CD14-positive monocyte (primary cell): ENCODE measurements around the gene BORCS8. TPM values are rescaled to one million over a fixed set of nuclear protein-coding genes. Genes with fewer than 3 reads are reported as not detected.

Source experiments
- DNase-seq, 3 donors: peaks; one replicate each; pipeline ENCODE4 v3.0.0-alpha.2; 2011 to 2022
- H2AFZ ChIP-seq: 2 replicates; pipeline ENCODE4 v1.6.0; 2012; ENCODE audit warnings: mild to moderate bottlenecking, low read depth, low read length, inconsistent platforms; ENCODE audit not compliant: insufficient read depth, poor library complexity, severe bottlenecking
- H3K27ac ChIP-seq, 2 donors: 1 replicate in 1 of 2; 2 replicates in 1 of 2; pipeline ENCODE4 v1.5.1; 2012 to 2013; ENCODE audit warnings: low read length in 2 of 2, control low read depth in 1 of 2, inconsistent platforms in 1 of 2, low read depth in 1 of 2, mild to moderate bottlenecking in 1 of 2
- H3K27me3 ChIP-seq, 2 donors: one replicate each; pipeline versions ENCODE4 v1.6.0 to v1.6.1; 2011 to 2013; ENCODE audit warnings: low read length in 2 of 2; ENCODE audit not compliant: control insufficient read depth in 2 of 2, insufficient read depth in 2 of 2
- H3K36me3 ChIP-seq, 2 donors: replicated peaks in 1 of 2; 1 replicate in 1 of 2; 2 replicates in 1 of 2; pipeline versions ENCODE4 v1.5.1 to v1.6.1; 2012 to 2013; ENCODE audit warnings: low read length in 2 of 2, control low read depth in 1 of 2, inconsistent platforms in 1 of 2, mild to moderate bottlenecking in 1 of 2; ENCODE audit not compliant: insufficient read depth in 2 of 2, control insufficient read depth in 1 of 2
- H3K4me1 ChIP-seq, 2 donors: 1 replicate in 1 of 2; 2 replicates in 1 of 2; pipeline versions ENCODE4 v1.5.1 to v1.6.1; 2012 to 2013; ENCODE audit warnings: low read length in 2 of 2, control low read depth in 1 of 2, inconsistent platforms in 1 of 2, mild to moderate bottlenecking in 1 of 2, moderate library complexity in 1 of 2; ENCODE audit not compliant: insufficient read depth in 2 of 2, control insufficient read depth in 1 of 2
- H3K4me2 ChIP-seq: replicated peaks from 2 replicates; pipeline ENCODE3; 2012; ENCODE audit warnings: low read length, moderate library complexity, mild to moderate bottlenecking; ENCODE audit not compliant: poor library complexity, severe bottlenecking; ENCODE audit errors: extremely low read depth
- H3K4me3 ChIP-seq, 3 experiments: fragments of 200-600 bp in 1 of 3; sonication (generic) in 1 of 3; replicated peaks in 1 of 3; 1 replicate in 2 of 3; 2 replicates in 1 of 3; pipeline ENCODE4 v1.5.1; 2011 to 2013; ENCODE audit warnings: low read length in 3 of 3, mild to moderate bottlenecking in 3 of 3, control low read depth in 2 of 3, low read depth in 2 of 3, inconsistent platforms in 1 of 3, moderate library complexity in 1 of 3
- H3K79me2 ChIP-seq: 2 replicates; pipeline ENCODE4 v1.6.0; 2012; ENCODE audit warnings: mild to moderate bottlenecking, control low read depth, inconsistent platforms, low read length, moderate library complexity; ENCODE audit not compliant: insufficient read depth
- H3K9ac ChIP-seq: 2 replicates; pipeline ENCODE4 v1.6.0; 2017; ENCODE audit warnings: low read length, mild to moderate bottlenecking; ENCODE audit not compliant: insufficient read depth, poor library complexity, severe bottlenecking
- H3K9me3 ChIP-seq, 2 donors: replicated peaks in 1 of 2; 1 replicate in 1 of 2; 2 replicates in 1 of 2; pipeline versions ENCODE4 v1.5.1 to v1.6.1; 2012 to 2013; ENCODE audit warnings: low read length in 2 of 2, control low read depth in 1 of 2; ENCODE audit not compliant: control insufficient read depth in 1 of 2, insufficient read depth in 1 of 2
- H4K20me1 ChIP-seq: 2 replicates; pipeline ENCODE4 v1.6.0; 2012; ENCODE audit warnings: mild to moderate bottlenecking, low read length, control low read depth, moderate library complexity; ENCODE audit not compliant: insufficient read depth
- H3K27ac Mint-ChIP-seq, 7 donors: one replicate each; pipeline ENCODE4 v1.8.0; 2020; ENCODE audit warnings: mild to moderate bottlenecking in 7 of 7, mixed read lengths in 7 of 7, moderate library complexity in 6 of 7, inconsistent platforms in 2 of 7
- H3K27me3 Mint-ChIP-seq, 3 donors: one replicate each; pipeline ENCODE4 v1.8.0; 2021 to 2022; ENCODE audit warnings: low read depth in 3 of 3, mild to moderate bottlenecking in 3 of 3, mixed read lengths in 3 of 3, moderate library complexity in 3 of 3, inconsistent platforms in 1 of 3
- H3K36me3 Mint-ChIP-seq, 2 donors: one replicate each; pipeline ENCODE4 v1.8.0; 2020; ENCODE audit warnings: mixed read lengths in 2 of 2, inconsistent platforms in 1 of 2, mild to moderate bottlenecking in 1 of 2
- H3K4me1 Mint-ChIP-seq: one replicate; pipeline ENCODE4 v1.8.0; 2020; ENCODE audit warnings: mild to moderate bottlenecking, mixed read lengths
- H3K4me3 Mint-ChIP-seq, 2 donors: one replicate each; pipeline ENCODE4 v1.8.0; 2020; ENCODE audit warnings: mild to moderate bottlenecking in 2 of 2, mixed read lengths in 2 of 2, moderate library complexity in 1 of 2
- H3K9me3 Mint-ChIP-seq, 7 donors: one replicate each; pipeline ENCODE4 v1.8.0; 2020 to 2022; ENCODE audit warnings: mixed read lengths in 7 of 7, mild to moderate bottlenecking in 6 of 7, moderate library complexity in 6 of 7, inconsistent platforms in 2 of 7
- WGBS: methylation state at CpG from one replicate; pipeline ENCODE4 v1.1.5; 2013; ENCODE audit warnings: missing lambda C conversion rate; ENCODE audit not compliant: insufficient coverage; 5-methylcytosine and 5-hydroxymethylcytosine counted together
- intact Hi-C, 2 donors: fragments of 100-400 bp; cut with micrococcal nuclease; formaldehyde crosslinking; loops; one replicate each; pipeline versions ENCODE4 v1.15.0 to v1.15.1; 2023
- polyA plus RNA-seq, 3 donors: library from polyadenylated mRNA; depleted of rRNA in 1 of 3; unstranded in 2 of 3; stranded (reverse) in 1 of 3; fragments of 300-500 nt in 2 of 3; fragments of >200 nt in 1 of 3; fragmentation: Illumina TruSeq in 2 of 3; gene quantifications; 1 replicate in 2 of 3; 2 replicates in 1 of 3; pipeline ENCODE4 v1.2.3, GENCODE V29; 2012 to 2021
- TF ChIP-seq, protein P1 (sequence below): fragments of 200-600 bp; IDR thresholded peaks from one replicate; pipeline ENCODE4 v1.8.0; 2022; ENCODE audit warnings: antibody characterized with exemption, mild to moderate bottlenecking

Gene BORCS8
- polyA plus RNA-seq, 3 donors = 31.6 to 44.1 (median 36.5) TPM

DNA sequence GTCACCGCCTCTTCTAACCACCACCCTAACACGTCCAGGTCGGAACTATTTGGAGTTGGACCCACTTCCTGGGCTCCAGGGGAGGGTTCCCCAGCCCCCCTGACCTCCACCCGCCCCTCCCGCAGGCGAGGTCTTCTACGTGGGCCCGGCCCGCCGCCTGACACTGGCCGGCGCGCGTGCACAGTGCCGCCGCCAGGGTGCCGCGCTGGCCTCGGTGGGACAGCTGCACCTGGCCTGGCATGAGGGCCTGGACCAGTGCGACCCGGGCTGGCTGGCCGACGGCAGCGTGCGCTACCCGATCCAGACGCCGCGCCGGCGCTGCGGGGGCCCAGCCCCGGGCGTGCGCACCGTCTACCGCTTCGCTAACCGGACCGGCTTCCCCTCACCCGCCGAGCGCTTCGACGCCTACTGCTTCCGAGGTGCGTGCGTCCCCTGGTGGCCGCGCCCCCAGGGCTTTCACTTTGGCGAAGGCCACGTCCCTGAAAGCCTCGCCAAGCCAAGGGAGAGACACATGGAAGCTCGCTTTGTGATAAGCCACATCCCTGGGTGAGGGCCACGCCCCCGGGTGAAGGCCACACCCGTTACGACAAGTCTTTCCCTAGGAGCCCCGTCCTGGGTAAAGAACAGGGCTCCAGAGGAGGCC, 33.0 kb upstream of the BORCS8 start:
- no peak overlapping the region for H3K27ac Mint-ChIP-seq
- H3K36me3 ChIP-seq = no peaks in the 10 kb centered on the region
- peaks cover 27 to 49% (median 35%) of the 10 kb centered on the region in 3 donors for H3K27me3 Mint-ChIP-seq
- intact Hi-C loops = loop anchor here (2.0 to 5.0 kb wide), 2 partner anchors 78 kb away; no protein-coding TSS in a partner anchor
- peaks cover 8 to 12% of the 10 kb centered on the region in 2 donors for H3K4me1 ChIP-seq
- peak overlapping the region in 2 of 3 experiments; percentile 8 to 72 for H3K4me3 ChIP-seq
- H3K4me3 Mint-ChIP-seq = peak overlapping the region; percentile 67 to 80
- peak overlapping the region; percentile 83 for H2AFZ ChIP-seq
- peaks cover 3 to 24% of the 10 kb centered on the region in 2 donors for H3K27me3 ChIP-seq
- H3K79me2 ChIP-seq = no peaks in the 10 kb centered on the region
- no peaks in the 10 kb centered on the region for H3K9me3 ChIP-seq
- WGBS = 2% methylated on average over 58 of the region's 59 CpGs
- H3K36me3 Mint-ChIP-seq = no peaks in the 10 kb centered on the region
- peak; percentile 59 to 70 (median 67) for DNase-seq
- no peaks in the 10 kb centered on the region for H4K20me1 ChIP-seq
- TF ChIP-seq, protein P1, sequence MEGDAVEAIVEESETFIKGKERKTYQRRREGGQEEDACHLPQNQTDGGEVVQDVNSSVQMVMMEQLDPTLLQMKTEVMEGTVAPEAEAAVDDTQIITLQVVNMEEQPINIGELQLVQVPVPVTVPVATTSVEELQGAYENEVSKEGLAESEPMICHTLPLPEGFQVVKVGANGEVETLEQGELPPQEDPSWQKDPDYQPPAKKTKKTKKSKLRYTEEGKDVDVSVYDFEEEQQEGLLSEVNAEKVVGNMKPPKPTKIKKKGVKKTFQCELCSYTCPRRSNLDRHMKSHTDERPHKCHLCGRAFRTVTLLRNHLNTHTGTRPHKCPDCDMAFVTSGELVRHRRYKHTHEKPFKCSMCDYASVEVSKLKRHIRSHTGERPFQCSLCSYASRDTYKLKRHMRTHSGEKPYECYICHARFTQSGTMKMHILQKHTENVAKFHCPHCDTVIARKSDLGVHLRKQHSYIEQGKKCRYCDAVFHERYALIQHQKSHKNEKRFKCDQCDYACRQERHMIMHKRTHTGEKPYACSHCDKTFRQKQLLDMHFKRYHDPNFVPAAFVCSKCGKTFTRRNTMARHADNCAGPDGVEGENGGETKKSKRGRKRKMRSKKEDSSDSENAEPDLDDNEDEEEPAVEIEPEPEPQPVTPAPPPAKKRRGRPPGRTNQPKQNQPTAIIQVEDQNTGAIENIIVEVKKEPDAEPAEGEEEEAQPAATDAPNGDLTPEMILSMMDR = peak; percentile 82
- no peak overlapping the region for H3K27ac ChIP-seq
- H3K4me1 Mint-ChIP-seq = peaks cover 6% of the 10 kb centered on the region
- H3K4me2 ChIP-seq = peak overlapping the region; percentile 83
- peak overlapping the region; percentile 40 for H3K9ac ChIP-seq
- H3K9me3 Mint-ChIP-seq = peaks cover 0 to 2% (median 0%) of the 10 kb centered on the region in 7 donors

DNA sequence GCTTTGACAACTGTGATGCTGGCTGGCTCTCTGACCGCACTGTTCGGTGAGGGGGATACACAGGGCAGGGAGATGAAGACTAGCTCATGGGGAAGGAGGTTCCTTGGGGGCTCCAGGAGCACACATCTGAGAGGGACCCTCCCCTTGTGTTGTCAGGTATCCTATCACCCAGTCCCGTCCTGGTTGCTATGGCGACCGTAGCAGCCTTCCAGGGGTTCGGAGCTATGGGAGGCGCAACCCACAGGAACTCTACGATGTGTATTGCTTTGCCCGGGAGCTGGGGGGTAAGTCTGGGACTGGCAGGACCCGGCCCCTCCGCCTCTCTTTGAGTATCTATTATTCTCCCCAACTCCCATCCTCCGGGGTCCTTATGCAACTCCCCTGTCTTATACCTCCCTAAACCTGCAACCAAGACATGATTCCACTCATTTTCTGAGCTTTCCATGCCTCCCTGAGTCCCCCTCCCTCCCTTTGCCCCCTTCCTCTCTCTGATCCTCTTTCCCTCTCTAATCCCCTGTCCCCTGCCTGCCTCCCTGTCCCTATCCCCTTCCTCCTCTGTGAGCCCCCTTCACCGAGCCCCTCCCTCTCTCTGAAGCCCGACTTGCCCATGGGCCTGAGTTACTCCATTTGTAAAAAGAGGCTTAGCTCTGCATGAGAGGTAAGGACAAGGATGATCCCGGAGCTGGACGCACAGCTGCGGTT, 32.3 kb upstream of the BORCS8 start:
- TF ChIP-seq, protein P1 = no peak
- Mint-ChIP-seq H3K27ac (no peak overlapping the region), H3K4me3 (peak overlapping the region; percentile 66 to 80), H3K4me1 (peaks cover 6% of the 10 kb centered on the region), H3K36me3 (no peaks in the 10 kb centered on the region), H3K27me3 (peaks cover 28 to 50% (median 36%) of the 10 kb centered on the region in 3 donors), H3K9me3 (peaks cover 0 to 2% (median 0%) of the 10 kb centered on the region in 7 donors)
- Histone ChIP-seq H3K4me1 (peaks cover 8 to 12% of the 10 kb centered on the region in 2 donors), H3K27me3 (peaks cover 3 to 24% of the 10 kb centered on the region in 2 donors), H3K9ac (peak overlapping the region; percentile 40), H3K4me3 (peak overlapping the region in 1 of 3 experiments; percentile 72), H3K4me2 (peak overlapping the region; percentile 83), H2AFZ (peak overlapping the region; percentile 83), H3K27ac (no peak overlapping the region), H3K36me3 (no peaks in the 10 kb centered on the region), H3K79me2 (no peaks in the 10 kb centered on the region), H3K9me3 (no peaks in the 10 kb centered on the region), H4K20me1 (no peaks in the 10 kb centered on the region)
- WGBS = 74% methylated on average over 10 of the region's 17 CpGs
- intact Hi-C loops = loop anchor here in 1 of 2 donors (2.0 kb wide), 1 partner anchor 78 kb away; no protein-coding TSS in a partner anchor
- no peak for DNase-seq
